Parathyroid adenoma (tissue), 2 donors: ENCODE results near the gene FOXO1.

Source experiments
- H2AFZ ChIP-seq: fragments of 300-600 bp; sonication (generic); one replicate; pipeline ENCODE4 v1.7.0; 2017; ENCODE audit warnings: antibody characterized with exemption, mild to moderate bottlenecking
- H3K27ac ChIP-seq: fragments of 300-600 bp; sonication (generic); one replicate; pipeline ENCODE4 v1.7.0; 2017
- H3K27me3 ChIP-seq: fragments of 300-600 bp; sonication (generic); one replicate; pipeline ENCODE4 v1.7.0; 2017; ENCODE audit warnings: low read length; ENCODE audit not compliant: control insufficient read depth, insufficient read depth
- H3K36me3 ChIP-seq: fragments of 300-600 bp; sonication (generic); one replicate; pipeline ENCODE4 v1.7.0; 2017; ENCODE audit warnings: low read length; ENCODE audit not compliant: control insufficient read depth, insufficient read depth
- H3K4me1 ChIP-seq: fragments of 300-600 bp; sonication (generic); one replicate; pipeline ENCODE4 v1.7.0; 2017; ENCODE audit warnings: control low read depth
- H3K4me2 ChIP-seq: fragments of 300-600 bp; sonication (generic); one replicate; pipeline ENCODE4 v1.7.0; 2017; ENCODE audit warnings: low read length
- H3K4me3 ChIP-seq: fragments of 300-600 bp; sonication (generic); one replicate; pipeline ENCODE4 v1.7.0; 2017; ENCODE audit warnings: low read depth, low read length
- H3K79me2 ChIP-seq: fragments of 300-600 bp; sonication (generic); one replicate; pipeline ENCODE4 v1.7.0; 2017; ENCODE audit warnings: control low read depth
- H3K9ac ChIP-seq: fragments of 300-600 bp; sonication (generic); one replicate; pipeline ENCODE4 v1.7.0; 2017; ENCODE audit warnings: mild to moderate bottlenecking
- H3K9me3 ChIP-seq: fragments of 300-600 bp; sonication (generic); one replicate; pipeline ENCODE4 v1.7.0; 2017; ENCODE audit warnings: low read length; ENCODE audit not compliant: control insufficient read depth
- CTCF ChIP-seq: fragments of 300-600 bp; sonication (generic); IDR thresholded peaks from one replicate; pipeline ENCODE4 v1.7.0; 2017; ENCODE audit warnings: antibody characterized with exemption, mild to moderate bottlenecking
- donor health status: primary hyperparathyroidism.

Gene FOXO1

DNA sequence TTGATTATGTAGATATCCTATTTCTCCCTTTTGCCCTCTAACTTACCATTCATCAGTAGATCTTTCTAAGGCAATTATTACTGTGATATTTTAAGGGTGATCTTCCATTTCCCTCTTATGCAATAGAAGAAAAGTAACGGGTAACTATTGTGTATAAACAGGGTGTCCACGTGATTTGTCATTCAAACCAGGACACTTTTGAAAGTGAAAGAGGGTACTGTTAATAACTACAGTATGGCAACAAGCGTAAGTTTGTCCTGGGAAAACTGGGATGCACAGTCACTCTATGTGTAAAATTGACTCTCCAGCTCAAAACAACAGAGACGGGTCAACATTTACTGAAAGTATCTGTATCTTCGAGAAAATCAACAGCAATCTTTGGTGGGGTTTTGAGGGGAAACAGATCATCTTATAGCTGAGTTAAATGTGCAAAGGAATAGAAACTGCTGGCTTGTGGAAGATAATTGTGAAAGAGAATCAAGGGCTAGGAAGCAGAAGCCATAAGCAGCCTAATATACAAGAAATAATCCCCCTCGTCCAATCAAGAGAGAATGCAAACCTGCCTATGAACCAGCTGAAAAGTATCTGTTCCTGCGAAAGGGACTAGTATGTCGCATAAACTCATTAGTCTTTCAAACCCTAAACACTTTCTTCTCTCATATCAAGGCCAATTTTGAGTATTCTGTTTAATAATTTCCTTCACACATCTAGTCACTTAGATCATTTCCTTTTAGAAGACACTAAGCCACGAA, 126.7 kb downstream of the FOXO1 start:
- Histone ChIP-seq H3K9me3 (no peaks in the 10 kb centered on the region), H2AFZ (no peak overlapping the region), H3K79me2 (no peaks in the 10 kb centered on the region), H3K27me3 (no peaks in the 10 kb centered on the region), H3K36me3 (no peaks in the 10 kb centered on the region), H3K4me2 (no peak overlapping the region), H3K4me1 (no peaks in the 10 kb centered on the region), H3K4me3 (no peak overlapping the region), H3K27ac (no peak overlapping the region), H3K9ac (no peak overlapping the region)
- TF ChIP-seq CTCF = no peak

DNA sequence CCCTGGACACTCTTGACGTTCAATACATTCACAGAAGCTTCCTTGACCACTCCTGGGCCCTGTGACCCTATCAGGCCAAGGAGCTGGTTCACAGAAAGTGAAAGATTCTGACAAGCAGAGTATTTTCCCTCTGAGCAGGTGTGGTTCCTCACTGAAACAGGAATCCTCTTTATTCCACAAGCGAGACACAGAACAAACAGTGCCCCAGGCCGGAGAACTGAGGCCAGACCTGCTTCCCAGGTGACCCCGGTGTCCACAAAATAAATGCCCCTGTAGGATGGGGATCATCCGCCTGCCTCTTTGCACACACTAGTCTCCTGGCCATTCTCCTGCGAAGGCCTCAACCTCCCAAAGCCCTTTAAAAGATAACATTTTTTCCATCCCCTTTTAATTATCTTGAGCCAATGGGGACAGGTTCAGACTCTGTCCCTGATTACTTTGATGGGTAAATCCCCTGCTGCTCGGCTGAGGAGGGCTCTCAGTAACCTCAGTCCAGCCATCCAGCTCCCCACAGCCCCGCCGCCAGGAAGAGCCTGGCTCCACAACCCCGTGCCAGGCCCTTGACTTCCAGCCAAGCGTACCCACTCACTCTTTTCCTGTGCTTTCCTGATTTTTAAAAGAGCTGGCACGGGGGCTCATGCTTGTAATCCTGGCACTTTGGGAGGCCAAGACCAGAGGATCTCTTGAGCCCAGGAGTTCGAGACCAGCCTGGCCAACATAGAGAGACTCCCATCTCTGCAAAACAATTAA, 129.1 kb downstream of the FOXO1 start:
- H3K79me2 ChIP-seq = no peaks in the 10 kb centered on the region
- H3K4me2 ChIP-seq = no peak overlapping the region
- H3K27me3 ChIP-seq = no peaks in the 10 kb centered on the region
- no peaks in the 10 kb centered on the region for H3K36me3 ChIP-seq
- H2AFZ ChIP-seq = no peak overlapping the region
- H3K4me1 ChIP-seq = no peaks in the 10 kb centered on the region
- no peak overlapping the region for H3K27ac ChIP-seq
- H3K4me3 ChIP-seq = no peak overlapping the region
- no peaks in the 10 kb centered on the region for H3K9me3 ChIP-seq
- TF ChIP-seq CTCF = no peak
- H3K9ac ChIP-seq = no peak overlapping the region

DNA sequence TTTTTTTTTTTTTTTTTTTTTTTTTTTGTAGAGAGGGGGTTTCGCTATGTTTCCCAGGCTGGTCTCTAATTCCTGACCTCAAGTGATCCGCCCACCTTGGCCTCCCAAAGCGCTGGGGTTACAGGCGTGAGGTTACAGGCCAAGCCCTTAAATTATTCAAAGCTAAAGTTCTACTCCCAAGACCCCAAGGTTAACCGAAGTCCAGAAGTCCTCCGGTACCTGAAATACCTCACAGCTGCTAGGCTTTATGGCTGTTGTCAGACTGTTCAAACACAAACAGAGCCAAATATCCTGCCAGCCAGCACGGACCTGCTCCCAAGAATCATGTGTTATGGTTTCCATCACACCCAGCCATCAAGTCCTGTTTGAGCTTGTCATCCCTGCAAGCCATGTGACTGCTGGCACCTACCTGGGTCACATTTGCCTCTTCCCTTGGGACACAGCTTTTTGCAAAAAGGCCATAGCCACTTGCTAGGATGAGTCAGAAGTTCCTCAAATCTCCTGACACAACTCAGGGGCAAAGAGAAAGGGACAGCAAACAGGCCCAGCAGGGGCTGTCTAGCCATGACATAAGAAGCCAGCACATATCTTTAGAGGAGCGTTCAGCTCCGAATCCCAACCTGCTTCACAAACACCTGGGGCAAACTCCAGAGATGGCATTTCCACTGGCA, 129.9 kb downstream of the FOXO1 start:
- Histone ChIP-seq H3K79me2 (no peaks in the 10 kb centered on the region), H3K4me3 (no peak overlapping the region), H3K36me3 (no peaks in the 10 kb centered on the region), H3K4me2 (no peak overlapping the region), H3K4me1 (no peaks in the 10 kb centered on the region), H3K9me3 (no peaks in the 10 kb centered on the region), H3K27ac (no peak overlapping the region), H2AFZ (no peak overlapping the region), H3K9ac (no peak overlapping the region), H3K27me3 (no peaks in the 10 kb centered on the region)
- TF ChIP-seq CTCF = no peak

DNA sequence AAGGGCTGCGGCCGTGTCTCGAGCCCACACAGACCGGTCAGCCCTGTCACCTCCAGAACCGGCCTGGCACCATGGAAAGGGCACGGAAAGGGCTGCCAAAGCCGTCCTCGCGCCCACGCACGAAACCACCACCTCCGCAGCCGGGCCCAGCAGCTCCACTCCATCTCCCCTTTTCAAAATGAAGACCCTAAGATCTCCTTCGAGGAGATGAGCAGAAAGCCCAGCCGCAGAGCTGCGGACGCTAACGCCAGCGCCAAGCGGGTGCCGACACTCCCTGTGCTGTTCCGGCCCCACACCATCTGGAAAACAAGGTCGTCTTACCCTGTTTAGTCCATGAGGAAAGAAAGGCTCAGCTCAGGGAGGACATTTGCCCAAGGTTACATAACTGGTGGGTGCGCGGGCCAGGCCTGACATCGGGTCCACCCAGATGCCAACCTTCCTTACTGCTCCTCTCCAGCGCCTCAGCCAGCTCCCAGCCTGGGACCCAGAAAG, 131.1 kb downstream of the FOXO1 start:
- Histone ChIP-seq H3K4me2 (no peak overlapping the region), H3K9ac (no peak overlapping the region), H3K27me3 (no peaks in the 10 kb centered on the region), H3K36me3 (no peaks in the 10 kb centered on the region), H3K4me3 (no peak overlapping the region), H2AFZ (no peak overlapping the region), H3K9me3 (no peaks in the 10 kb centered on the region), H3K79me2 (no peaks in the 10 kb centered on the region), H3K27ac (no peak overlapping the region), H3K4me1 (no peaks in the 10 kb centered on the region)
- no peak for TF ChIP-seq CTCF
